ENCODE results near the gene PROKR2.

Gene PROKR2

GRCh38 chr20:5357946-5358345 is 41.2 kb upstream of the PROKR2 start:
- TF ChIP-seq ZBTB7A (IDR thresholded peaks at IDR 0.05; ENCODE audit: low read depth) (no peak), YY1 (IDR thresholded peaks at IDR 0.05; ENCODE audit: low read depth) (no peak), REST (IDR thresholded peaks at IDR 0.05; ENCODE audit: low read depth) (no peak), NFIC (IDR thresholded peaks at IDR 0.05) (no peak)
- TF ChIP-seq, protein P1, sequence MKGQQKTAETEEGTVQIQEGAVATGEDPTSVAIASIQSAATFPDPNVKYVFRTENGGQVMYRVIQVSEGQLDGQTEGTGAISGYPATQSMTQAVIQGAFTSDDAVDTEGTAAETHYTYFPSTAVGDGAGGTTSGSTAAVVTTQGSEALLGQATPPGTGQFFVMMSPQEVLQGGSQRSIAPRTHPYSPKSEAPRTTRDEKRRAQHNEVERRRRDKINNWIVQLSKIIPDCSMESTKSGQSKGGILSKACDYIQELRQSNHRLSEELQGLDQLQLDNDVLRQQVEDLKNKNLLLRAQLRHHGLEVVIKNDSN (IDR thresholded peaks at IDR 0.05) = no peak

- TF ChIP-seq FOXM1 (IDR thresholded peaks at IDR 0.05; ENCODE audit: borderline replicate concordance, low read depth) (no peak), TAF1 (IDR thresholded peaks at IDR 0.05; ENCODE audit: low read depth) (no peak), REST (IDR thresholded peaks at IDR 0.05; ENCODE audit: low read depth) (no peak), CEBPB (IDR thresholded peaks at IDR 0.05) (no peak), CREB1 (IDR thresholded peaks at IDR 0.05; ENCODE audit: low read depth) (no peak), NFIC (IDR thresholded peaks at IDR 0.05) (no peak), TCF12 (IDR thresholded peaks at IDR 0.05; ENCODE audit: low read depth) (no peak), EP300 (IDR thresholded peaks at IDR 0.05; ENCODE audit: borderline replicate concordance) (no peak), RAD21 (IDR thresholded peaks at IDR 0.05; ENCODE audit: low read depth) (no peak), EGR1 (IDR thresholded peaks at IDR 0.05) (no peak), YY1 (IDR thresholded peaks at IDR 0.05; ENCODE audit: low read depth) (no peak), MAX (IDR thresholded peaks at IDR 0.05) (no peak), TEAD4 (IDR thresholded peaks at IDR 0.05) (no peak), ZBTB7A (IDR thresholded peaks at IDR 0.05; ENCODE audit: low read depth) (no peak)
- TF ChIP-seq, protein P1 (IDR thresholded peaks at IDR 0.05) = no peak
Measured at GRCh38 chr20:5356941-5357340, 40.2 kb upstream of the PROKR2 start.

- TF ChIP-seq NFIC (IDR thresholded peaks at IDR 0.05) = no peak
- no peak for TF ChIP-seq EP300 (IDR thresholded peaks at IDR 0.05; ENCODE audit: borderline replicate concordance)
- TF ChIP-seq CEBPB (IDR thresholded peaks at IDR 0.05) = no peak
- TF ChIP-seq REST (IDR thresholded peaks at IDR 0.05; ENCODE audit: low read depth) = no peak
- TF ChIP-seq, protein P1 (IDR thresholded peaks at IDR 0.05) = no peak
- TF ChIP-seq TCF12 (IDR thresholded peaks at IDR 0.05; ENCODE audit: low read depth) = no peak
- no peak for TF ChIP-seq FOXM1 (IDR thresholded peaks at IDR 0.05; ENCODE audit: borderline replicate concordance, low read depth)
- no peak for TF ChIP-seq TAF1 (IDR thresholded peaks at IDR 0.05; ENCODE audit: low read depth)
- no peak for TF ChIP-seq RAD21 (IDR thresholded peaks at IDR 0.05; ENCODE audit: low read depth)
- no peak for TF ChIP-seq EGR1 (IDR thresholded peaks at IDR 0.05)
Measured at GRCh38 chr20:5354901-5355300, 38.1 kb upstream of the PROKR2 start.

DNA sequence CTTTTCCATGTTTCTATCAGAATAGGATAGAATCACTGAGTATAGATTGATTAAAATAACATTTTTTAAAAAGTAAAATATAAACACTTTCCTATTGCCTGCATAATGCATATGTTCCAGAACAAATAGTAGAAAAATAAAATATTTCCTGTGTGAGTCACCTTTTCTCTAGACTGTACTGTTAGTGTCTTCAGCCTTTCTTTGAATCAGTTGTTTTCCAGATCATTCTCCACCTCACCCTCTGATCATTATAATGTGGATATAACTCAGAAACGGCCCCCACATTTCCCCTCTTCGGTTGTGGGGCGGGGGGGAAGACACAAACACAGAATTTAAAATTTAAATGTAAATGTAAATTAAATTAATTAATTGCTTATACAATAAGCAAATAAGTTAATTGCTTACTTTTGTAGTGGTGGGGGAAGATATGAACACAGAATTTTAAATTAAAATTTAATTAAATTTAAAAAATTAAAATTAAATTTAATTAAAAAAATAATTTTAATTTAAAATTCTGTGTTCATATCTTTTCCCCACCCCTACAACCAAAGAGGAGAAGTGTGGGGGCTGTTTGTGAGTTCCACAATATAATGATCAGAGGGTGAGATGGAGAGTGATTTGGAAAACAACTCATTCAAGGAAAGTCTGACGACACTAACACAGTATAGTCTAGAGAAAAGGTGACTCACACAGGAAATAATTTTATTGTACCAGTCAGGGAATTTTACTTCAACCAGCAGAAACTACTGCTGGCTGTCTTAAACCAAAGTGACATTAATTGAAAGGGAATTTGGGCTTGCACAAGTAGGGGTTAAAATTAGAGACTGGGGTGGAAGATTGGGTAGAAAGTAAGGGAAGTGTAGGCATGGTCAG is 37.1 kb upstream of the PROKR2 start:
- TF ChIP-seq TEAD4 (IDR thresholded peaks at IDR 0.05) = no peak
- no peak for TF ChIP-seq RAD21 (IDR thresholded peaks at IDR 0.05; ENCODE audit: low read depth)
- no peak for TF ChIP-seq EGR1 (IDR thresholded peaks at IDR 0.05)
- TF ChIP-seq YY1 (IDR thresholded peaks at IDR 0.05; ENCODE audit: low read depth) = no peak
- TF ChIP-seq EP300 (IDR thresholded peaks at IDR 0.05; ENCODE audit: borderline replicate concordance) = no peak
- no peak for TF ChIP-seq TAF1 (IDR thresholded peaks at IDR 0.05; ENCODE audit: low read depth)
- no peak for TF ChIP-seq NFIC (IDR thresholded peaks at IDR 0.05)
- TF ChIP-seq, protein P1 (IDR thresholded peaks at IDR 0.05) = no peak
- no peak for TF ChIP-seq ZBTB7A (IDR thresholded peaks at IDR 0.05; ENCODE audit: low read depth)
- no peak for TF ChIP-seq REST (IDR thresholded peaks at IDR 0.05; ENCODE audit: low read depth)
- no peak for TF ChIP-seq TCF12 (IDR thresholded peaks at IDR 0.05; ENCODE audit: low read depth)
- no peak for TF ChIP-seq FOXM1 (IDR thresholded peaks at IDR 0.05; ENCODE audit: borderline replicate concordance, low read depth)
- no peak for TF ChIP-seq CEBPB (IDR thresholded peaks at IDR 0.05)
- no peak for TF ChIP-seq MAX (IDR thresholded peaks at IDR 0.05)
- TF ChIP-seq CREB1 (IDR thresholded peaks at IDR 0.05; ENCODE audit: low read depth) = no peak
